Liver (tissue), 9 donors: ENCODE results near the gene LAMB4. TPM values are rescaled to one million over a fixed set of nuclear protein-coding genes. Genes with fewer than 3 reads are reported as not detected.

Source experiments
- DNase-seq: peaks from one replicate; pipeline ENCODE4 v3.0.0-alpha.2; 2017; ENCODE audit warnings: low spot score
- H3K27ac ChIP-seq, 2 donors: one replicate each; pipeline ENCODE4 v1.7.0; 2013; ENCODE audit warnings: inconsistent platforms in 2 of 2, low read length in 2 of 2, control low read depth in 1 of 2, low read depth in 1 of 2, mild to moderate bottlenecking in 1 of 2
- H3K27me3 ChIP-seq, 4 donors: one replicate each; pipeline versions ENCODE4 v1.6.1 to v1.7.0; 2013; ENCODE audit warnings: low read length in 3 of 4, inconsistent platforms in 1 of 4, mild to moderate bottlenecking in 1 of 4, moderate library complexity in 1 of 4; ENCODE audit not compliant: control insufficient read depth in 4 of 4, insufficient read depth in 4 of 4
- H3K36me3 ChIP-seq, 4 donors: one replicate each; pipeline versions ENCODE4 v1.6.1 to v1.7.0; 2013; ENCODE audit warnings: low read length in 3 of 4, mild to moderate bottlenecking in 3 of 4, low read depth in 1 of 4, moderate library complexity in 1 of 4; ENCODE audit not compliant: control insufficient read depth in 4 of 4, insufficient read depth in 3 of 4
- H3K4me1 ChIP-seq, 4 donors: one replicate each; pipeline versions ENCODE4 v1.6.1 to v1.7.0; 2013; ENCODE audit warnings: low read length in 3 of 4, mild to moderate bottlenecking in 3 of 4, moderate library complexity in 1 of 4; ENCODE audit not compliant: control insufficient read depth in 4 of 4, insufficient read depth in 4 of 4
- H3K4me3 ChIP-seq, 3 donors: one replicate each; pipeline versions ENCODE4 v1.6.1 to v1.7.0; 2013; ENCODE audit warnings: low read length in 3 of 3, control low read depth in 1 of 3, low read depth in 1 of 3, mild to moderate bottlenecking in 1 of 3
- H3K9ac ChIP-seq, 2 donors: one replicate each; pipeline ENCODE4 v1.7.0; 2013; ENCODE audit warnings: low read length in 2 of 2, mild to moderate bottlenecking in 2 of 2, moderate library complexity in 2 of 2, control low read depth in 1 of 2, low read depth in 1 of 2
- H3K9me3 ChIP-seq, 4 donors: one replicate each; pipeline versions ENCODE4 v1.6.1 to v1.7.0; 2013; ENCODE audit warnings: low read length in 3 of 4; ENCODE audit not compliant: control insufficient read depth in 4 of 4
- EGR1 ChIP-seq, 2 donors: IDR thresholded peaks; 2 replicates each; pipeline ENCODE4 v1.6.1; 2016 to 2018; ENCODE audit warnings: antibody characterized with exemption in 2 of 2, low read depth in 2 of 2
- FOXA1 ChIP-seq: IDR thresholded peaks from 2 replicates; pipeline ENCODE4 v1.6.1; 2016; ENCODE audit warnings: antibody characterized with exemption
- FOXA2 ChIP-seq: IDR thresholded peaks from 2 replicates; pipeline ENCODE4 v1.6.1; 2016; ENCODE audit warnings: antibody characterized with exemption
- GABPA ChIP-seq, 2 donors: IDR thresholded peaks in 1 of 2; conservative IDR thresholded peaks in 1 of 2; 2 replicates each; pipeline ENCODE4 v1.6.1; 2016; ENCODE audit warnings: antibody characterized with exemption in 2 of 2, mild to moderate bottlenecking in 1 of 2, moderate library complexity in 1 of 2
- HNF4A ChIP-seq, 2 donors: conservative IDR thresholded peaks; 2 replicates each; pipeline ENCODE4 v1.6.1; 2016; ENCODE audit warnings: antibody characterized with exemption in 2 of 2, mild to moderate bottlenecking in 2 of 2
- HNF4G ChIP-seq: IDR thresholded peaks from 2 replicates; pipeline ENCODE4 v1.6.1; 2016; ENCODE audit warnings: antibody characterized with exemption
- NR2F2 ChIP-seq: IDR thresholded peaks from 2 replicates; pipeline ENCODE4 v1.6.1; 2016; ENCODE audit warnings: antibody characterized with exemption
- RAD21 ChIP-seq, 2 donors: IDR thresholded peaks; 2 replicates each; pipeline ENCODE4 v1.6.1; 2016; ENCODE audit warnings: antibody characterized with exemption in 2 of 2, mild to moderate bottlenecking in 2 of 2
- REST ChIP-seq: IDR thresholded peaks from 2 replicates; pipeline ENCODE4 v1.6.1; 2016; ENCODE audit warnings: antibody characterized with exemption, mild to moderate bottlenecking
- RXRA ChIP-seq, 2 donors: IDR thresholded peaks; 2 replicates each; pipeline ENCODE4 v1.6.1; 2017 to 2018; ENCODE audit warnings: antibody characterized with exemption in 2 of 2, mild to moderate bottlenecking in 1 of 2
- SP1 ChIP-seq: IDR thresholded peaks from 2 replicates; pipeline ENCODE4 v1.6.1; 2018; ENCODE audit warnings: antibody characterized with exemption, mild to moderate bottlenecking
- YY1 ChIP-seq: IDR thresholded peaks from 2 replicates; pipeline ENCODE4 v1.6.1; 2016; ENCODE audit warnings: antibody characterized with exemption, mild to moderate bottlenecking
- WGBS: extraction: QIAGEN DNeasy Blood & Tissue Kit; methylation state at CpG from one replicate; pipeline ENCODE4 v1.1.7; 2013; 5-methylcytosine and 5-hydroxymethylcytosine counted together
- polyA plus RNA-seq, 2 donors: library from polyadenylated mRNA; stranded (reverse) in 1 of 2; unstranded in 1 of 2; fragments of 200-250 nt in 1 of 2; fragments of >200 nt in 1 of 2; fragmentation: Nextera tagmentation in 1 of 2; extraction: Ambion mirVana in 1 of 2; gene quantifications; one replicate each; pipeline versions ENCODE4 v1.2.1 to v1.2.3, GENCODE V29; 2013 to 2015
- total RNA-seq, 2 donors: library from RNA; depleted of rRNA; stranded (reverse); fragments of >200 nt; gene quantifications; one replicate each; pipeline ENCODE4 v1.2.3, GENCODE V29; 2014
- TF ChIP-seq, protein P1 (sequence below): IDR thresholded peaks from 2 replicates; pipeline ENCODE4 v1.6.1; 2016; ENCODE audit warnings: antibody characterized with exemption
- TF ChIP-seq, protein P2 (sequence below): IDR thresholded peaks from 2 replicates; pipeline ENCODE4 v1.6.1; 2016; ENCODE audit warnings: antibody characterized with exemption
- TF ChIP-seq, protein P3 (sequence below): fragments of 150-350 bp; IDR thresholded peaks from 2 replicates; pipeline ENCODE4 v1.5.1; 2017; ENCODE audit warnings: improper control_type of control experiment, low read depth, low read length; ENCODE audit not compliant: missing input control
- donor health status: healthy.
- donor health status: healthy.
- donor health status: healthy.
- donor health status: healthy.
- donor health status: healthy.

The LAMB4 gene
- total and polyA plus RNA-seq, 4 donors = under 0.01 to 0.03 TPM; not detected in 2

- no peak overlapping the region for H3K4me3 ChIP-seq
- no peaks in the 10 kb centered on the region for H3K27me3 ChIP-seq
- H3K27ac ChIP-seq = no peak overlapping the region
- no peaks in the 10 kb centered on the region for H3K9me3 ChIP-seq
- no peaks in the 10 kb centered on the region for H3K36me3 ChIP-seq
- H3K4me1 ChIP-seq = no peaks in the 10 kb centered on the region
- 96% methylated on average over 1 of the region's 1 CpG for WGBS
- no peak for DNase-seq
- H3K9ac ChIP-seq = no peak overlapping the region
- no peak for TF ChIP-seq FOXA2
- no peak for TF ChIP-seq FOXA1
- TF ChIP-seq HNF4G = no peak
- TF ChIP-seq GABPA (IDR thresholded peaks at IDR 0.05 in 1 of 2, conservative IDR thresholded peaks at IDR 0.05 in 1 of 2) = no peak
- TF ChIP-seq, protein P1, sequence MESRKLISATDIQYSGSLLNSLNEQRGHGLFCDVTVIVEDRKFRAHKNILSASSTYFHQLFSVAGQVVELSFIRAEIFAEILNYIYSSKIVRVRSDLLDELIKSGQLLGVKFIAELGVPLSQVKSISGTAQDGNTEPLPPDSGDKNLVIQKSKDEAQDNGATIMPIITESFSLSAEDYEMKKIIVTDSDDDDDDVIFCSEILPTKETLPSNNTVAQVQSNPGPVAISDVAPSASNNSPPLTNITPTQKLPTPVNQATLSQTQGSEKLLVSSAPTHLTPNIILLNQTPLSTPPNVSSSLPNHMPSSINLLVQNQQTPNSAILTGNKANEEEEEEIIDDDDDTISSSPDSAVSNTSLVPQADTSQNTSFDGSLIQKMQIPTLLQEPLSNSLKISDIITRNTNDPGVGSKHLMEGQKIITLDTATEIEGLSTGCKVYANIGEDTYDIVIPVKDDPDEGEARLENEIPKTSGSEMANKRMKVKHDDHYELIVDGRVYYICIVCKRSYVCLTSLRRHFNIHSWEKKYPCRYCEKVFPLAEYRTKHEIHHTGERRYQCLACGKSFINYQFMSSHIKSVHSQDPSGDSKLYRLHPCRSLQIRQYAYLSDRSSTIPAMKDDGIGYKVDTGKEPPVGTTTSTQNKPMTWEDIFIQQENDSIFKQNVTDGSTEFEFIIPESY = no peak
- TF ChIP-seq HNF4A (conservative IDR thresholded peaks at IDR 0.05) = no peak
- no peak for TF ChIP-seq SP1
- TF ChIP-seq REST = no peak
- TF ChIP-seq, protein P2, sequence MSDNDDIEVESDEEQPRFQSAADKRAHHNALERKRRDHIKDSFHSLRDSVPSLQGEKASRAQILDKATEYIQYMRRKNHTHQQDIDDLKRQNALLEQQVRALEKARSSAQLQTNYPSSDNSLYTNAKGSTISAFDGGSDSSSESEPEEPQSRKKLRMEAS = no peak
- TF ChIP-seq NR2F2 = no peak
- TF ChIP-seq, protein P3, sequence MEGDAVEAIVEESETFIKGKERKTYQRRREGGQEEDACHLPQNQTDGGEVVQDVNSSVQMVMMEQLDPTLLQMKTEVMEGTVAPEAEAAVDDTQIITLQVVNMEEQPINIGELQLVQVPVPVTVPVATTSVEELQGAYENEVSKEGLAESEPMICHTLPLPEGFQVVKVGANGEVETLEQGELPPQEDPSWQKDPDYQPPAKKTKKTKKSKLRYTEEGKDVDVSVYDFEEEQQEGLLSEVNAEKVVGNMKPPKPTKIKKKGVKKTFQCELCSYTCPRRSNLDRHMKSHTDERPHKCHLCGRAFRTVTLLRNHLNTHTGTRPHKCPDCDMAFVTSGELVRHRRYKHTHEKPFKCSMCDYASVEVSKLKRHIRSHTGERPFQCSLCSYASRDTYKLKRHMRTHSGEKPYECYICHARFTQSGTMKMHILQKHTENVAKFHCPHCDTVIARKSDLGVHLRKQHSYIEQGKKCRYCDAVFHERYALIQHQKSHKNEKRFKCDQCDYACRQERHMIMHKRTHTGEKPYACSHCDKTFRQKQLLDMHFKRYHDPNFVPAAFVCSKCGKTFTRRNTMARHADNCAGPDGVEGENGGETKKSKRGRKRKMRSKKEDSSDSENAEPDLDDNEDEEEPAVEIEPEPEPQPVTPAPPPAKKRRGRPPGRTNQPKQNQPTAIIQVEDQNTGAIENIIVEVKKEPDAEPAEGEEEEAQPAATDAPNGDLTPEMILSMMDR = no peak
- no peak for TF ChIP-seq YY1
- TF ChIP-seq RXRA (IDR thresholded peaks at IDR 0.05) = no peak
Measured at GRCh38 chr7:108087778-108088177, 42.4 kb downstream of the LAMB4 start.

- no peak overlapping the region for H3K4me3 ChIP-seq
- 89% methylated on average over 2 of the region's 2 CpGs for WGBS
- DNase-seq = no peak
- TF ChIP-seq SP1 (no peak), RAD21 (IDR thresholded peaks at IDR 0.05) (no peak), RXRA (IDR thresholded peaks at IDR 0.05) (no peak), FOXA2 (no peak), EGR1 (IDR thresholded peaks at IDR 0.05; ENCODE audit: low read depth in 2 of 2) (no peak), FOXA1 (no peak)
- TF ChIP-seq, protein P3 = no peak
- H3K27me3 ChIP-seq = no peaks in the 10 kb centered on the region
- H3K27ac ChIP-seq = no peak overlapping the region
- H3K9ac ChIP-seq = no peak overlapping the region
- no peaks in the 10 kb centered on the region for H3K9me3 ChIP-seq
- no peaks in the 10 kb centered on the region for H3K4me1 ChIP-seq
- H3K36me3 ChIP-seq = no peaks in the 10 kb centered on the region
Measured at GRCh38 chr7:108086962-108087361, 43.2 kb downstream of the LAMB4 start.
